Stimulated activated CD4-positive, alpha-beta T cell treated with anti-CD3 and anti-CD28 coated beads, Interleukin-1b, Interleukin-23, amount 100 ng/mL, for 1 hour (primary cell): ENCODE measurements around the gene ORAI1.
A peak's percentile ranks its signal among the peaks of the same experiment; 100 is the strongest.
"Not testable (repeated sequence)": the region's sequence is repeated elsewhere in the genome, so short reads cannot be mapped to it uniquely, and the experiment has no call there.

Experiments
- DNase-seq, 2 donors: peaks; one replicate each; pipeline ENCODE4 v3.0.0-alpha.2; 2020; ENCODE audit warnings: low read depth in 2 of 2

The ORAI1 gene

DNA sequence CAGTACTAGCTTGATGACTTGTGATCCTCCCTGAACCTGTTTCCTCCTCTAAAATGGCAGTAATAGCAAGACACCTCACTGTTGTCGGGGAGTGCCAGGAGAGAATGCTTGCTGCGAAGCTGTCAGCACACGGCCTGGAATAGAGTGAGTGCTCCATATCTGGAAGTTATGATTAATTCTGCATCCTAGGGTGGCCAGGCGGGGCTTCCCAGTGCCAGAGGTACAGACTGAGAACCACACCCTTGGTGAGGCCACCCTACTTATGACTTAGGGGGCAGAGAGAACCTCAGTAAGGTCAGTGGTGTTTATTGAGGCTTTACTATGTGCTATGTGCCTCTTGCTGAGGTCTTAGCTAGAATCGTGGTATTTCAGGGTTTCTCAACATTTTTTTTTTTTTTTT lies 23.0 kb downstream of the ORAI1 start:
- DNase-seq: no peak

GRCh38 chr12:121649819-121650353 lies 23.6 kb downstream of the ORAI1 start:
- DNase-seq: no peak

- no peak for DNase-seq
Measured at GRCh38 chr12:121651320-121651719, 25.0 kb downstream of the ORAI1 start.

GRCh38 chr12:121652767-121653497 lies 26.6 kb downstream of the ORAI1 start:
- no peak for DNase-seq

- no peak for DNase-seq
Measured at GRCh38 chr12:121653999-121654398, 27.7 kb downstream of the ORAI1 start.

GRCh38 chr12:121656122-121656521 lies 29.8 kb downstream of the ORAI1 start:
- DNase-seq: no peak

DNA sequence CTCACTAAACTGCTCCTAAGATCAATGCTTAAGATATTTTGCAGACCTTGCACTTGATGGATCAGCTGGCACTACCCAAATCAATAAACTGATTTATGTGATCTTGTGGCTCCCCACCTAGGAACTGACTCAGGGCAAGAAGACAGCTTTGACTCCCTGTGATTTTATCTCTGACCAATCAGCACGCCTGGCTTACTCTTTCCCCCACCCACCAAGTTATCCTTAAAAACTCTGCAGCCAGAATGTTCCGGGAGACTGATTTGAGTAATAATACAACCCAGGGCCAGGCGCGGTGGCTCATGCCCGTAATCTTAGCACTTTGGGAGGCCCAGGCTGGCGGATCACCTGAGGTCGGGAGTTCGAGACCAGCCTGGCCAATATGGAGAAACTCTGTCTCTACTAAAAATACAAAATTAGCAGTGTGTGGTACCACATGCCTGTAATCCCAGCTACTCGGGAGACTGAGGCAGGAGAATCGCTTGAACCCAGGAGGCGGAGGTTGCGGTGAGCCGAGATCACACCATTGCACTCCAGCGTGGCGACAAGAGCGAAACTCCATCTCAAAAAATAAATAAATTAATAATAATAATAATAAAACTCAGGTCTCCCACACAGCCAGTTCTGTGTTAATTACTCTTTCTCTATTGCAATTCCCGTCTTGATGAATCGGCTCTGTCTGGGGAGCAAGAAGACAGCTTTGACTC lies 31.1 kb downstream of the ORAI1 start:
- no peak for DNase-seq

DNA sequence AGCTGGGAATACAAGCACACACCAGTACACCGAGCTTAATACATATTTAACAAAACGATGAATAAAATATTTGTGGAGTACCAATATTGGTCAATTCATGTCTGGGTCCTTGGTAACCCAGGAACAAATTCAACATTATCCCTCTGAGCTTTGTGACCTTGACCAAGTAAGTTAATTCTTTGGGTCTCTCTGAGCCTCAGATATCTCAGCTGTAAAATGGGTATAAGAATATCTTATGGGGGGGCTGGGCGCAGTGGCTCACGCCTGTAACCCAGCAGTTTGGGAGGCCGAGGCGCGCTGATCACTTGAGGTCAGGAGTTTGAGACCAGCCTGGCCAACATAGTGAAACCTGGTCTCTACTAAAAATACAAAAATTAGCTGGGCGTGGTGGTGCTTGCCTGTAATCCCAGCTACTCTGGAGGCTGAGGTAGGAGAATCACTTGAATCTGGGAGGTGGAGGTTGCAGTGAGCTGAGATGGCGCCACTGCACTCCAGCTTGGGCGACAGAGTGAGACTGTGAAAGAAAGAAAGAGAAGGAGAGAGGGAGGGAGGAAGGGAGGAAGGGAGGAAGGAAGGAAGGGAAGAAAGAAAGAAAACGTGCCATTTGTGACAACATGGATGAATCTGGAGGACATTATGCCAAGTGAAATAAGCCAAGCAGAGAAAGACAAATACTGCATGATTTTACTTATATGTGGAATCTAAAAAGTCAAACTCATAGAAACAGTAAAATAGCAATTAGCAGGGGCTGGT lies 35.2 kb downstream of the ORAI1 start:
- not testable (repeated sequence) for DNase-seq

GRCh38 chr12:121663610-121663929 lies 37.2 kb downstream of the ORAI1 start:
- DNase-seq: no peak

- DNase-seq: not testable (repeated sequence)
Measured at GRCh38 chr12:121666829-121667228, 40.5 kb downstream of the ORAI1 start.

DNA sequence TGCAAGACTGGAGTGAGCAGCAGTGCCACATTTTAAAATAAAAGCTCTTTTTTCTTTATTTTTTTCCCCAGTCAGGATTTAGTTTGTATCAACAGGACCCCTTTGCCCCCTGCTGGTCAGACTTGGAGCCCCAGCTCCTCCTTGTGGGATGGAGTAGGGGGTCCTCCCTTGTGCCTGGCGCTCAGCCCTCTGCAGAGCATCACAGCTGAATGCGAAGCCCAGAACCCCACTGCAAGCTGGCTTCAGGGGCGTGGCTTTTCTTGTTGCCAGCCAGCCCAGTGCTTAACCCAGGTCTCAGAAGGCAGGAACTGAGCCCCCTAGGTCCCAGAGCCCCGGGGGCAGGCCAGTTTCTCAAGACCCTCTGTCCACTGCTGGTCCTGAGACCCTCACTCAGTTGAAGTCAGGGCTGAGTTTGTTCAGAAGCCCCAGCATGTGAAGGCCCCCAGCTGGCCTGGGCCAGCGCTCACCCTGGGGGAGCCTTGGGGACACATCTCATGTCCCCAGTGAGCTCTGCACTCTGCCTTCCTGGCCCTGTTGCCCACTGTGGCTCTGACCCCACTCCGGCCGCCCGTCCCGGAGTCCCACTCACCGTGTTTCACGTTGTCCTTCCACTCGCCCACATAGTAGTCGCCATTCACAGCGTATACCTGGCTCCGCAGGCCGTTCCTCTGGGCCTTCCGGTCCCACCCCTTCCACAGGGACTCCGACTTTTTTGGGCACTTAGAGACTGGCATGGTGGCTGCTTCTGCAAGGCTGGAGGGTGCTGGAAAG lies 42.6 kb downstream of the ORAI1 start:
- DNase-seq: peak in 1 of 2 donors; percentile 41

GRCh38 chr12:121669521-121669900 lies 43.2 kb downstream of the ORAI1 start, which contains the start of gene MORN3:
TSS of gene MORN3 (minus strand) at chr12:121669654. CDS start at chr12:121669483, 171 bp downstream.
- DNase-seq: no peak

DNA sequence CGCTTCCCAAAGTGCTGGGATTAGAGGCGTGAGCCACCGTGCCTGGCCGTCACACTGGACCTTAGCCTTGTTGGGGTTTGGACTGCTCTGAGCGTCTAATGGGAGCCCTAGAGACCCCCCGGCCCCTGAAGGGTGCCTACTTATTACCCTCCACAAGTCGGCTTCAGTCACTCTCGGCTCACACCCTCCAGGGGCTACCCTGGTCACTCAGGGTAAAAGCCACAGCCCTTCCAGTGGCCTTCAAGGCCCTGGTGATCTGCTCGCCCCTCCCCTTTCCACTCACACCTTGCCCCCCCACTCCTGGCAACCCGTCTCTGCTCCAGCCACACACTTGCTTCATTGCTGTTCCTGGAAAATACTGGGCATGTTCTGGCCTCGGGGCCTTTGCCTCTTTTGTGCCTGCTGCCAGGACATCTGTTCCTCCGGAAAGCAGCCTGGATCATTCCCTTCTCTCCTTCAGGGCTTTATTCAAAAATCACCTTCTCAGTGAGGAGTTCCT lies 46.7 kb downstream of the ORAI1 start:
- DNase-seq: no peak

DNA sequence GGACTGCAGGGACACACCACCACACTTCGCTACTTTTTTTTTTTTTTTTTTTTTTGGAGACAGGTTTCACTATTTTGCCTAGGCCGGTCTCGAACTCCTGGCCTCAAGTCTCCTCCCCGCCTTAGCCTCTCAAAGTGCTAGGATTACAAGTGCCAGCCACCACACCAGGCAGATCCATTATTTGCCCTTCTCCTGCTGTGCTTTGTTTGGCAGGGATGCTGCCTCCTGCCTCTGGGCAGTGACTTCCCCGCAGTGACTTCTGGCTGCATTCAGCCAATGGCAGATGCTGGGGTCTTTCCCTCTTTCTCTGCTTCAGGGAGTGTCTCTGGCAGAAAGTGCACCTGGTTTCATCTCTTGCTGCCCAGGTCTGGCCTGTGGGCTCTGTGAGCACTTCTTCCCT lies 49.9 kb downstream of the ORAI1 start:
- DNase-seq: no peak

DNA sequence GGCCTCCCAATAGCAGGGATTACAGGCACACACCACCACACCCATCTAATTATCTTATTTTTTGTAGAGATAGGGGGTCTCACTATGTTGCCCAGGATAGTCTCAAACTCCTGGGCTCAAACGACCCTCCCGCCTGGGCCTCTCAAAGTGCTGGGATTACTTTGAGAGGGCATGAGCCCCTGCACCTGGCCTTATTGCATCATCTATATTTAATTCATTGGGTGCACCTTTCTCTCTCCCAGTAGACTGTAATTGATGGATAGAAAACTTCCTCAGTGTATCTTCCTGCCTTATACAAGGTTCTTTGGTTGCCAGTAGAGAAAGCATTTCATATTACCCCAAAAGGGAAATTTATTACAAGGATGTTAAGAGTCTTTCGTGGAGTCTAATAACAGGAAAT lies 52.0 kb downstream of the ORAI1 start:
- no peak for DNase-seq

- no peak for DNase-seq
Measured at GRCh38 chr12:121678716-121679300, 52.5 kb downstream of the ORAI1 start.

- DNase-seq: not testable (repeated sequence)
Measured at GRCh38 chr12:121679661-121680197, 53.4 kb downstream of the ORAI1 start.

- no peak for DNase-seq
Measured at GRCh38 chr12:121688966-121689365, 62.6 kb downstream of the ORAI1 start.

DNA sequence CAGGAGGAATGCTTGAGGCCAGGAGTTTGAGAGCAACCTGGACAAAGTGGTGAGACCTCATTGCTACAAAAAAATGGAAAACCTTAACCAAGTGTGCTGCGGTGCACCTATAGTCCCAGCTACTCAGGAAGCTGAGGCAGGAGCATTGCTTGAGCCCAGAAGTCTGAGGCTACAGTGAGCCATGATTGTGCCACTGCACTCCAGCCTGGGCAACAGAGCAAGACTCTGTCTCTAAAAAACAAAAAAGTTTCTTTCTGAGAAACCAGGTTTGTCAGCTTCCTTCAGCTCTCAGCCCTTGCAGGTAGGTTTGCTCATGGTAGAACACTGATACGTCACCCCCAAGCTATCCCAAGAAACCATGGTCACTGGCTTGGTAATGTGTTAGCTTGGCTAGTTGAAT lies 63.1 kb downstream of the ORAI1 start:
- no peak for DNase-seq
